Panc1 (cell line): ENCODE data around the gene ADISSP. TPM values are rescaled to one million over a fixed set of nuclear protein-coding genes. Genes with fewer than 3 reads are reported as not detected.

Source experiments
- ATAC-seq: fragments of 200-7000 bp; cut with Tn5 transposase; 2 replicates; pipeline ENCODE4 v1.9.1; 2020; ENCODE audit warnings: mild to moderate bottlenecking, moderate library complexity
- BruUV-seq: library from RNA; stranded (reverse); fragments of 400-500 nt; replicated peaks from 2 replicates; lab custom pipeline; 2021; lab: Mats Ljungman, UMichigan
- CTCF ChIA-PET: fragments of 300-600 bp; sonication (Branson Sonifier 250); formaldehyde crosslinking; loops from one replicate; lab custom pipeline; 2022; ENCODE audit warnings: antibody characterized with exemption; lab: Charles Lee
- POLR2A ChIA-PET: fragments of 300-600 bp; sonication (Branson Sonifier 250); formaldehyde crosslinking; loops from one replicate; lab custom pipeline; 2022; ENCODE audit warnings: antibody characterized with exemption; lab: Charles Lee
- DNase-seq: peaks from one replicate; pipeline ENCODE4 v3.0.0-alpha.2; 2010; ENCODE audit warnings: low read depth, low spot score
- H3K27ac ChIP-seq: 2 replicates; pipeline ENCODE4 v1.5.1; 2011; ENCODE audit warnings: mild to moderate bottlenecking, low read length, inconsistent platforms
- H3K27me3 ChIP-seq: fragments of 200-500 bp; sonication (Bioruptor generic); 2 replicates; pipeline ENCODE4 v1.6.0; 2014; ENCODE audit warnings: low read length, inconsistent platforms; ENCODE audit not compliant: control insufficient read depth, insufficient read depth
- H3K36me3 ChIP-seq: fragments of 200-500 bp; sonication (Bioruptor generic); 2 replicates; pipeline ENCODE4 v1.5.1; 2014; ENCODE audit warnings: inconsistent platforms, mild to moderate bottlenecking, low read length, moderate library complexity; ENCODE audit not compliant: control insufficient read depth, insufficient read depth
- H3K4me1 ChIP-seq: 2 replicates; pipeline ENCODE4 v1.5.1; 2011; ENCODE audit warnings: inconsistent platforms, mild to moderate bottlenecking, low read length, moderate library complexity; ENCODE audit not compliant: control insufficient read depth, insufficient read depth
- H3K4me3 ChIP-seq, 2 experiments: 2 replicates each; pipeline ENCODE4 v1.5.1; 2011 to 2012; ENCODE audit warnings: low read depth in 2 of 2, low read length in 2 of 2, mild to moderate bottlenecking in 2 of 2, inconsistent platforms in 1 of 2, moderate library complexity in 1 of 2
- H3K9me3 ChIP-seq: fragments of 200-500 bp; sonication (Bioruptor generic); 2 replicates; pipeline ENCODE4 v1.5.1; 2014; ENCODE audit warnings: low read depth, mild to moderate bottlenecking, inconsistent platforms, low read length, moderate library complexity; ENCODE audit not compliant: control insufficient read depth, insufficient read depth
- CTCF ChIP-seq: fragments of 450-650 bp; IDR thresholded peaks from 2 replicates; pipeline ENCODE4 v1.5.1; 2017; ENCODE audit warnings: mild to moderate bottlenecking
- POLR2AphosphoS5 ChIP-seq: IDR thresholded peaks from 2 replicates; pipeline ENCODE4 v1.6.1; 2012; ENCODE audit warnings: mild to moderate bottlenecking, low read depth, low read length, moderate library complexity
- REST ChIP-seq, 2 experiments: IDR thresholded peaks; 2 replicates each; pipeline ENCODE4 v1.6.1; 2011 to 2012; ENCODE audit warnings: low read depth in 2 of 2, control low read depth in 1 of 2, low read length in 1 of 2, mild to moderate bottlenecking in 1 of 2, moderate library complexity in 1 of 2; ENCODE audit not compliant: insufficient read depth in 1 of 2
- SIN3A ChIP-seq: IDR thresholded peaks from 2 replicates; pipeline ENCODE4 v1.6.1; 2012; ENCODE audit warnings: low read depth, mild to moderate bottlenecking, low read length, moderate library complexity, borderline replicate concordance; ENCODE audit not compliant: insufficient read depth
- TCF7L2 ChIP-seq: IDR thresholded peaks from 2 replicates; pipeline ENCODE4 v1.6.1; 2011; ENCODE audit warnings: mild to moderate bottlenecking, low read depth, low read length, inconsistent platforms
- in situ Hi-C: cut with HindIII; loops from 2 replicates; pipeline ENCODE4 v1.10.0; 2016; ENCODE audit warnings: low sequenced_read_pairs, low pct_unique_long_range_greater_than_20kb
- intact Hi-C: fragments of 100-400 bp; cut with micrococcal nuclease; formaldehyde crosslinking; loops from one replicate; pipeline ENCODE4 v1.10.0; 2022; ENCODE audit not compliant: unreplicated experiment
- total RNA-seq: library from RNA; stranded (reverse); gene quantifications from one replicate; pipeline ENCODE4 v1.2.1, GENCODE V29; 2021; ENCODE audit not compliant: unreplicated experiment

The ADISSP gene
- total RNA-seq, 1 experiment from 2014 or later, result 100 TPM

GRCh38 chr20:3758566-3758965 lies 9.0 kb downstream of the ADISSP start:
- Histone ChIP-seq H3K9me3 (no peaks in the 10 kb centered on the region), H3K27me3 (no peaks in the 10 kb centered on the region), H3K4me3 (no peak overlapping the region), H3K36me3 (no peaks in the 10 kb centered on the region), H3K27ac (no peak overlapping the region), H3K4me1 (no peaks in the 10 kb centered on the region)
- intact Hi-C loops (no loop called here), in situ Hi-C loops (no loop called here)
- no peak for DNase-seq
- ATAC-seq, result no peak
- TF ChIP-seq REST (IDR thresholded peaks at IDR 0.05; ENCODE audit: insufficient read depth in 1 of 2, low read depth in 2 of 2, low read length in 1 of 2) (no peak), TCF7L2 (no peak), SIN3A (no peak), CTCF (no peak)
- ChIA-PET CTCF (no interaction called here), POLR2A (no interaction called here)
- BruUV-seq, result no TSS peak

GRCh38 chr20:3757268-3757667 lies 10.3 kb downstream of the ADISSP start:
- in situ Hi-C loops, result no loop called here
- BruUV-seq, result no TSS peak

More at GRCh38 chr20:3757268-3757667, 10.3 kb downstream of the ADISSP start:
- DNase-seq, result no peak
- no peaks in the 10 kb centered on the region for H3K36me3 ChIP-seq
- ATAC-seq, result no peak
- no peak for TF ChIP-seq REST (IDR thresholded peaks at IDR 0.05; ENCODE audit: insufficient read depth in 1 of 2, low read depth in 2 of 2, low read length in 1 of 2)
- TF ChIP-seq CTCF, result no peak
- TF ChIP-seq TCF7L2, result no peak
- no peak for TF ChIP-seq POLR2AphosphoS5
- TF ChIP-seq SIN3A, result no peak
- intact Hi-C loops, result no loop called here
- POLR2A ChIA-PET, result interaction anchor here (0.6 to 0.7 kb wide), 2 partner anchors 14 to 76 kb away, joined by 4 to 6 read pairs; no protein-coding TSS in a partner anchor
- H3K4me1 ChIP-seq, result no peaks in the 10 kb centered on the region
- CTCF ChIA-PET, result interaction anchor here (0.7 kb wide), 1 partner anchor 10 kb away, joined by 3 read pairs; the partner anchor contains the start of gene ADISSP
- no peak overlapping the region for H3K27ac ChIP-seq
- no peak overlapping the region for H3K4me3 ChIP-seq
- H3K27me3 ChIP-seq, result no peaks in the 10 kb centered on the region
- no peaks in the 10 kb centered on the region for H3K9me3 ChIP-seq
